Measurements from ENCODE around the gene PDXDC1. TPM values are rescaled to one million over a fixed set of nuclear protein-coding genes. Genes with fewer than 3 reads are reported as not detected.
A peak's percentile ranks its signal among the peaks of the same experiment; 100 is the strongest.
"Not testable (repeated sequence)": the region's sequence is repeated elsewhere in the genome, so short reads cannot be mapped to it uniquely, and the experiment has no call there.

Gene PDXDC1, protein sequence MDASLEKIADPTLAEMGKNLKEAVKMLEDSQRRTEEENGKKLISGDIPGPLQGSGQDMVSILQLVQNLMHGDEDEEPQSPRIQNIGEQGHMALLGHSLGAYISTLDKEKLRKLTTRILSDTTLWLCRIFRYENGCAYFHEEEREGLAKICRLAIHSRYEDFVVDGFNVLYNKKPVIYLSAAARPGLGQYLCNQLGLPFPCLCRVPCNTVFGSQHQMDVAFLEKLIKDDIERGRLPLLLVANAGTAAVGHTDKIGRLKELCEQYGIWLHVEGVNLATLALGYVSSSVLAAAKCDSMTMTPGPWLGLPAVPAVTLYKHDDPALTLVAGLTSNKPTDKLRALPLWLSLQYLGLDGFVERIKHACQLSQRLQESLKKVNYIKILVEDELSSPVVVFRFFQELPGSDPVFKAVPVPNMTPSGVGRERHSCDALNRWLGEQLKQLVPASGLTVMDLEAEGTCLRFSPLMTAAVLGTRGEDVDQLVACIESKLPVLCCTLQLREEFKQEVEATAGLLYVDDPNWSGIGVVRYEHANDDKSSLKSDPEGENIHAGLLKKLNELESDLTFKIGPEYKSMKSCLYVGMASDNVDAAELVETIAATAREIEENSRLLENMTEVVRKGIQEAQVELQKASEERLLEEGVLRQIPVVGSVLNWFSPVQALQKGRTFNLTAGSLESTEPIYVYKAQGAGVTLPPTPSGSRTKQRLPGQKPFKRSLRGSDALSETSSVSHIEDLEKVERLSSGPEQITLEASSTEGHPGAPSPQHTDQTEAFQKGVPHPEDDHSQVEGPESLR
- total RNA-seq (91.2 TPM), polyA plus RNA-seq (10 to 100 TPM; 27.4 to 31.7 (median 28.8) TPM)

DNA sequence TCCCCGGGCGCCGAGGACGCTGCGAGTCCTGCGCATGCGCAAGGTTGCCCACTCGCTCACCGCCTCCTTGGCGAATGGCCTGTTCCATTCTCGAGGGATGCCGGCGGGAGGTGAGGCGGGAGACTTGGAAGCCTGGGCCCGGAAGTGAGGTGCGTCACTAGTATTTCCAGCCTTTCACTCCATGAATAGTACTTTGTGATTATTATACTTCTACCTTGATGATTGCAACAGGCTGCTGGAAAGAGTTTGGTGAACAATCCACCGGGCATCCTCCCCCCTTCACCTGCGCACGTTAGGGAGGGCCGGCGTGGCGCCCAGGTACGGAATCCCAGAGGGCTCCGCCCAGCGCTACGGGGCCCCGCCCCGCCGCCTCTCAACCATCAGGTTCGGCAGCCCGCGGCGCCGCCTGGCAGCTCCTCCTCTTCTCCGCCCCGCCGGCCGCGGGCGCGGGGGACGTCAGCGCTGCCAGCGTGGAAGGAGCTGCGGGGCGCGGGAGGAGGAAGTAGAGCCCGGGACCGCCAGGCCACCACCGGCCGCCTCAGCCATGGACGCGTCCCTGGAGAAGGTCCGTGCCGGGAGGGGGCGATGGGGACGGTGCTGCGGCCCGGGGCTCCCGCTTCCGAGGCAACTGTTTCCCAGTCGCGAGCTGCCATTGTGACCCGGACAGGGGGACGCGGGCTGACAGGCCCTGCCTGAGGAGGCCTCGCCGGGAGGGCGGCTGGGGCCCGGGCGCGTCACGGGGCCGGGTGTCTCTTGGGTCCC lies at the start of gene PDXDC1:
Gene PDXDC1 (plus strand): TSS at position 371 of the 762 bp plus-strand sequence. CDS start 174 bp downstream, at position 545.
- peaks cover 11% of the 10 kb centered on the region for H3K4me1 ChIP-seq (ENCODE audit: control insufficient read depth, insufficient read depth, low read length, poor library complexity, severe bottlenecking)
- H3K4me1 Mint-ChIP-seq, result peaks cover 4 to 38% (median 22%) of the 10 kb centered on the region in 4 donors
- H3K4me3 ChIP-seq (ENCODE audit: low read depth, low read length), result peak within 1 kb of the TSS; percentile 82
- not testable (repeated sequence) for H3K36me3 ChIP-seq (ENCODE audit: control insufficient read depth, insufficient read depth, low read length); H3K9me3 Mint-ChIP-seq; H3K36me3 Mint-ChIP-seq; H3K27me3 ChIP-seq (ENCODE audit: control insufficient read depth, insufficient read depth, low read length); H3K9me3 ChIP-seq (ENCODE audit: control insufficient read depth in 2 of 2, low read length in 2 of 2); H3K27me3 Mint-ChIP-seq
- ATAC-seq (ENCODE audit: low read depth in 2 of 2), result peak; percentile 97 to 99
- H3K27ac ChIP-seq (ENCODE audit: insufficient read depth, low read length, poor library complexity, severe bottlenecking), result peak within 1 kb of the TSS; percentile 86
- H3K4me3 Mint-ChIP-seq, result peak within 1 kb of the TSS; percentile 94 to 99 (median 96)
- peak; percentile 98 to 100 (median 99) for DNase-seq
- peak within 1 kb of the TSS; percentile 43 to 97 (median 94) for H3K27ac Mint-ChIP-seq

DNA sequence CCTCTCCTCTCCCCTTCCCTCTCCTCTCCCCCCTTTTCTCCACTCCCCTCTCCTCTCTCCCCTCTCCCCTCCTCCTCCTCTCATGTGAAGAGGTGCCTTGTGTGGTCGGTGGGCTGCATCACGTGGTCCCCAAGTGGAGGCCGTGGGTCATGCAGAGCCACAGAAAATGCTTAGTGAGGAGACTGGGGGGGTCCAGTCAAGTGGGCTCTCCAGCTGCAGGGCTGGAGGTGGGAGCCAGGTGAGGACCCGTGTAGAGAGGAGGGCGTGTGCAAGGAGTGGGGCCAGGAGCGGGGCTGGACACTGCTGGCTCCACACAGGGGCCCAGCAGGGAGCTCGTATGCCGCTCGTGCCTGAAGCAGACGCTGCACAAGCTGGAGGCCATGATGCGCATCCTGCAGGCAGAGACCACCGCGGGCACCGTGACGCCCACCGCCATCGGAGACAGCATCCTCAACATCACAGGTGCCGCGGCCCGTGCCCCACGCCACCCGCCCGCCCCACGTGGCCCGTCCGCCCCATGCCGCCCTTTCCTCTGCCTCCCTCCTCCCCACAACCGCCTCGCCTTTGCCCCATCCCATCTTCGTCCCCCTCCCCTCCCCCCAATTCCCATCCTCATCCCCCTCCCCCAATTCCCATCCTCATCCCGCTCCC lies 46.6 kb upstream of the PDXDC1 start:
- H3K4me1 Mint-ChIP-seq; H3K9me3 ChIP-seq (ENCODE audit: control insufficient read depth in 2 of 2, low read length in 2 of 2); H3K4me1 ChIP-seq (ENCODE audit: control insufficient read depth, insufficient read depth, low read length, poor library complexity, severe bottlenecking); H3K9me3 Mint-ChIP-seq; H3K36me3 ChIP-seq (ENCODE audit: control insufficient read depth, insufficient read depth, low read length); H3K36me3 Mint-ChIP-seq; H3K27me3 ChIP-seq (ENCODE audit: control insufficient read depth, insufficient read depth, low read length); H3K4me3 Mint-ChIP-seq; H3K27me3 Mint-ChIP-seq; H3K4me3 ChIP-seq (ENCODE audit: low read depth, low read length); H3K27ac ChIP-seq (ENCODE audit: insufficient read depth, low read length, poor library complexity, severe bottlenecking): not testable (repeated sequence)
- ATAC-seq (ENCODE audit: low read depth in 2 of 2) (peak in 1 of 2 donors; percentile 31), DNase-seq (peak in 1 of 3 donors; percentile 33)
- peak overlapping the region in 1 of 3 donors; percentile 92 for H3K27ac Mint-ChIP-seq

DNA sequence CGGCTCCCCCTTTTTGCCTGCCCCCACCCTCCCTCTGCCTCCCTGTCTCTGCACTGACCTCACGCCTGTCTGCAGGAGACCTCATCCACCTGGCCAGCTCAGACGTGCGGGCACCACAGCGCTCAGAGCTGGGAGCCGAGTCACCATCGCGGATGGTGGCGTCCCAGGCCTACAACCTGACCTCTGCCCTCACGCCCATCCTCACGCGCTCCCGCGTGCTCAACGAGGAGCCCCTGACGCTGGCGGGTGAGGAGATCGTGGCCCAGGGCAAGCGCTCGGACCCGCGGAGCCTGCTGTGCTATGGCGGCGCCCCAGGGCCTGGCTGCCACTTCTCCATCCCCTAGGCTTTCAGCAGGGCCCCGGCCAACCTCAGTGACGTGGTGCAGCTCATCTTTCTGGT lies 45.6 kb upstream of the PDXDC1 start:
- H3K27ac Mint-ChIP-seq; H3K9me3 ChIP-seq (ENCODE audit: control insufficient read depth in 2 of 2, low read length in 2 of 2); H3K4me1 Mint-ChIP-seq; ATAC-seq (ENCODE audit: low read depth in 2 of 2); H3K27me3 ChIP-seq (ENCODE audit: control insufficient read depth, insufficient read depth, low read length); H3K4me1 ChIP-seq (ENCODE audit: control insufficient read depth, insufficient read depth, low read length, poor library complexity, severe bottlenecking); H3K27ac ChIP-seq (ENCODE audit: insufficient read depth, low read length, poor library complexity, severe bottlenecking); H3K36me3 Mint-ChIP-seq; DNase-seq; H3K4me3 ChIP-seq (ENCODE audit: low read depth, low read length); H3K4me3 Mint-ChIP-seq; H3K9me3 Mint-ChIP-seq; H3K27me3 Mint-ChIP-seq; H3K36me3 ChIP-seq (ENCODE audit: control insufficient read depth, insufficient read depth, low read length): not testable (repeated sequence)

DNA sequence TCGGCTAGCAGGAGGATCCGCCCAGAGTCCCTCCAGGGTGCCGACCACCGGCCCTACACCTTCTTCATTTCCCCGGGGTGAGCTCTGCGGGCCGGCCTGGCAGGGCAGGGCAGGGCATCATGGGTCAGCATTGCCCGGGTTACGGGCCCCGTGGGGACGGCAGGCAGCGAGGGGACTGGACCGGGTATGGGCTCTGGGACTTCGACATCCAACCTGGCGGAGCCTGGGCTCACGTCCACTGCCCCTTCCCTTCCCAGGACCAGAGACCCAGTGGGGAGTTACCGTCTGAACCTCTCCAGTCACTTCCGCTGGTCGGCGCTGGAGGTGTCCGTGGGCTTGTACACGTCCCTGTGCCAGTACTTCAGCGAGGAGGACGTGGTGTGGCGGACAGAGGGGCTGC lies 44.6 kb upstream of the PDXDC1 start:
- H3K27me3 Mint-ChIP-seq; H3K4me3 ChIP-seq (ENCODE audit: low read depth, low read length); H3K27ac Mint-ChIP-seq; H3K4me3 Mint-ChIP-seq; H3K4me1 Mint-ChIP-seq; ATAC-seq (ENCODE audit: low read depth in 2 of 2); H3K36me3 ChIP-seq (ENCODE audit: control insufficient read depth, insufficient read depth, low read length); H3K27me3 ChIP-seq (ENCODE audit: control insufficient read depth, insufficient read depth, low read length); H3K9me3 Mint-ChIP-seq; H3K27ac ChIP-seq (ENCODE audit: insufficient read depth, low read length, poor library complexity, severe bottlenecking); DNase-seq; H3K4me1 ChIP-seq (ENCODE audit: control insufficient read depth, insufficient read depth, low read length, poor library complexity, severe bottlenecking); H3K9me3 ChIP-seq (ENCODE audit: control insufficient read depth in 2 of 2, low read length in 2 of 2); H3K36me3 Mint-ChIP-seq: not testable (repeated sequence)

DNA sequence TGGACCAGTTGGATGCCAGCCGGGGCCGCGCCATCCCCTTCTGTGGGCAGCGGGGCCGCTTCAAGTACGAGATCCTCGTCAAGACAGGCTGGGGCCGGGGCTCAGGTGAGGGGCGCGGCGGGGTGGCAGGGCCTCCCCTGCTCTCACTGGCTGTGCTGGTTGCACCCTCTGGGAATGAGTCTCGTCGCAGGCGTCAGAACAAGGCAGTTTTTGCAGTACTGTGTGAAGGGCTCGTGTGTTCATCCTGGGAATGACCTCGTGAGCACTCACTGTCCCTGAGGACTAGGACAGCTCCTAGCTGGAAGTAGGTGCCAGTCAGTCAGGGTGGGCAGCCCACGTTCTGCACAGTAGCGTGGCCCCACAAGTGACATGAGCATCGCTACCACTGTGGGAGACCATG lies 43.9 kb upstream of the PDXDC1 start:
- H3K36me3 Mint-ChIP-seq; H3K9me3 Mint-ChIP-seq; ATAC-seq (ENCODE audit: low read depth in 2 of 2); H3K36me3 ChIP-seq (ENCODE audit: control insufficient read depth, insufficient read depth, low read length); H3K4me1 ChIP-seq (ENCODE audit: control insufficient read depth, insufficient read depth, low read length, poor library complexity, severe bottlenecking); H3K27ac ChIP-seq (ENCODE audit: insufficient read depth, low read length, poor library complexity, severe bottlenecking); H3K4me3 Mint-ChIP-seq; H3K4me1 Mint-ChIP-seq; H3K4me3 ChIP-seq (ENCODE audit: low read depth, low read length); H3K9me3 ChIP-seq (ENCODE audit: control insufficient read depth in 2 of 2, low read length in 2 of 2); H3K27ac Mint-ChIP-seq; DNase-seq; H3K27me3 ChIP-seq (ENCODE audit: control insufficient read depth, insufficient read depth, low read length); H3K27me3 Mint-ChIP-seq: not testable (repeated sequence)

DNA sequence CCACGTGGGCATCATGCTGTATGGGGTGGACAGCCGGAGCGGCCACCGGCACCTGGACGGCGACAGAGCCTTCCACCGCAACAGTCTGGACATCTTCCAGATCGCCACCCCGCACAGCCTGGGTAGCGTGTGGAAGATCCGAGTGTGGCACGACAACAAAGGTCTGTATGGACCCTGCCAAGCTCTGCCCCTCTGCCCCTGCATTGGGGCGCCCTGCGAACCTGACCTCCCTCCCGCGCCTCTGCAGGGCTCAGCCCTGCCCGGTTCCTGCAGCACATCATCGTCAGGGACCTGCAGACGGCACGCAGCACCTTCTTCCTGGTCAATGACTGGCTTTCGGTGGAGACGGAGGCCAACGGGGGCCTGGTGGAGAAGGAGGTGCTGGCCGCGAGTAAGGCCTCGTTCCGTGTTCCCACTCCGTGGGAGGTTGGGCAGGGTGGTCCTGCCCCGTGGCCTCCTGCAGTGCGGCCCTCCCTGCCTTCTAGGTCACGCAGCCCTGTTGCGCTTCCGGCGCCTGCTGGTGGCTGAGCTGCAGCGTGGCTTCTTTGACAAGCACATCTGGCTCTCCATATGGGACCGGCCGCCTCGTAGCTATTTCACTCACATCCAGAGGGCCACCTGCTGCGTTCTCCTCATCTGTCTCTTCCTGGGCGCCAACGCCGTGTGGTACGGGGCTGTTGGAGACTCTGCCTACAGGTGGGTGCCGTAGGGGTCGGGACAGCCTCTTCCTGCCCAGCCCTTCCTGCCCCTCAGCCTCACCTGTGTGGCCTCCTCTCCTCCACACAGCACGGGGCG lies 42.0 kb upstream of the PDXDC1 start:
- not testable (repeated sequence) for H3K27me3 ChIP-seq (ENCODE audit: control insufficient read depth, insufficient read depth, low read length); H3K36me3 Mint-ChIP-seq; H3K9me3 Mint-ChIP-seq; H3K27ac Mint-ChIP-seq; H3K4me1 Mint-ChIP-seq; H3K36me3 ChIP-seq (ENCODE audit: control insufficient read depth, insufficient read depth, low read length); H3K4me3 ChIP-seq (ENCODE audit: low read depth, low read length); H3K27ac ChIP-seq (ENCODE audit: insufficient read depth, low read length, poor library complexity, severe bottlenecking); ATAC-seq (ENCODE audit: low read depth in 2 of 2); H3K9me3 ChIP-seq (ENCODE audit: control insufficient read depth in 2 of 2, low read length in 2 of 2); H3K4me3 Mint-ChIP-seq; DNase-seq; H3K4me1 ChIP-seq (ENCODE audit: control insufficient read depth, insufficient read depth, low read length, poor library complexity, severe bottlenecking); H3K27me3 Mint-ChIP-seq

DNA sequence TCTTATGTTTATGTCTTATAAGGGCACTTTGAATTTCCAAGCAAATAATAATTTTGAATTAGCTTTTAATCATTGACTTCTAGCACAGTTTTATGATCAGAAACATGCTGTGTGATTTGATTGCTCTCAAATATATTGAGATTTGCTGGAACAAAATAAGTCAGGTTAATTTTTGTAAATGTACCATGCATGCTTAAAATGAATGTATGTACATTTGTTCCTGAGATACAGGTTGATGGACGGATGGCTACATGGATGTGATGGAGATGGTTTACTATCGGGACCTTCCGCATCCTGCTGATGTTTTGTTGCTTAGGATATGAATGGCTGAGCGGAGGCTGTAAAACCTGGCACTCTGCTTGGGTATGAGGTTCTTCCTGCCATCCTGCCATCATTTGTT lies 37.7 kb upstream of the PDXDC1 start, which contains the start of gene NPIPA1:
Gene NPIPA1 (plus strand): TSS at position 301 of the 400 bp plus-strand sequence. CDS start 0 bp downstream, at position 301.
- H3K9me3 ChIP-seq (ENCODE audit: control insufficient read depth in 2 of 2, low read length in 2 of 2); H3K36me3 Mint-ChIP-seq; H3K4me3 Mint-ChIP-seq; H3K36me3 ChIP-seq (ENCODE audit: control insufficient read depth, insufficient read depth, low read length); H3K27ac Mint-ChIP-seq; H3K4me1 Mint-ChIP-seq; H3K9me3 Mint-ChIP-seq; H3K27me3 Mint-ChIP-seq; H3K4me3 ChIP-seq (ENCODE audit: low read depth, low read length); H3K27ac ChIP-seq (ENCODE audit: insufficient read depth, low read length, poor library complexity, severe bottlenecking); H3K27me3 ChIP-seq (ENCODE audit: control insufficient read depth, insufficient read depth, low read length); ATAC-seq (ENCODE audit: low read depth in 2 of 2); DNase-seq; H3K4me1 ChIP-seq (ENCODE audit: control insufficient read depth, insufficient read depth, low read length, poor library complexity, severe bottlenecking): not testable (repeated sequence)
